ENCODE measurements around the gene FAT1. TPM values are rescaled to one million over a fixed set of nuclear protein-coding genes. Genes with fewer than 3 reads are reported as not detected.

Gene FAT1
- total RNA-seq, 6 experiments from 2014 or later: 32.9 to 173 (median 69.7) TPM

- WGBS (ENCODE audit: insufficient coverage, low coverage, low lambda C conversion rate, missing lambda C conversion rate): 90% methylated on average over 5 of the region's 5 CpGs
- intact Hi-C loops (cut with DNase I): no loop called here
Measured at GRCh38 chr4:186730621-186731020, 7.0 kb upstream of the FAT1 start.

GRCh38 chr4:186729856-186730255 is 6.2 kb upstream of the FAT1 start:
- DNase-seq: no peak
- WGBS (ENCODE audit: insufficient coverage, low coverage, low lambda C conversion rate, missing lambda C conversion rate): 46% methylated on average over 1 of the region's 1 CpG
- H3K4me3 ChIP-seq: no peak overlapping the region
- no peaks in the 10 kb centered on the region for H3K36me3 ChIP-seq
- no peaks in the 10 kb centered on the region for H3K27me3 ChIP-seq
- intact Hi-C loops (cut with DNase I): no loop called here
- peaks cover 0 to 5% (median 0%) of the 10 kb centered on the region in 4 donors for H3K4me1 ChIP-seq
- H3K9me3 ChIP-seq: no peaks in the 10 kb centered on the region
- H3K27ac ChIP-seq: no peak overlapping the region
- no peak for ATAC-seq
- no peak for TF ChIP-seq POLR2A (IDR thresholded peaks at IDR 0.05)
- TF ChIP-seq, protein P1, sequence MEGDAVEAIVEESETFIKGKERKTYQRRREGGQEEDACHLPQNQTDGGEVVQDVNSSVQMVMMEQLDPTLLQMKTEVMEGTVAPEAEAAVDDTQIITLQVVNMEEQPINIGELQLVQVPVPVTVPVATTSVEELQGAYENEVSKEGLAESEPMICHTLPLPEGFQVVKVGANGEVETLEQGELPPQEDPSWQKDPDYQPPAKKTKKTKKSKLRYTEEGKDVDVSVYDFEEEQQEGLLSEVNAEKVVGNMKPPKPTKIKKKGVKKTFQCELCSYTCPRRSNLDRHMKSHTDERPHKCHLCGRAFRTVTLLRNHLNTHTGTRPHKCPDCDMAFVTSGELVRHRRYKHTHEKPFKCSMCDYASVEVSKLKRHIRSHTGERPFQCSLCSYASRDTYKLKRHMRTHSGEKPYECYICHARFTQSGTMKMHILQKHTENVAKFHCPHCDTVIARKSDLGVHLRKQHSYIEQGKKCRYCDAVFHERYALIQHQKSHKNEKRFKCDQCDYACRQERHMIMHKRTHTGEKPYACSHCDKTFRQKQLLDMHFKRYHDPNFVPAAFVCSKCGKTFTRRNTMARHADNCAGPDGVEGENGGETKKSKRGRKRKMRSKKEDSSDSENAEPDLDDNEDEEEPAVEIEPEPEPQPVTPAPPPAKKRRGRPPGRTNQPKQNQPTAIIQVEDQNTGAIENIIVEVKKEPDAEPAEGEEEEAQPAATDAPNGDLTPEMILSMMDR (IDR thresholded peaks at IDR 0.05): no peak

More at GRCh38 chr4:186730621-186731020, 7.0 kb upstream of the FAT1 start:
- Histone ChIP-seq H3K36me3 (no peaks in the 10 kb centered on the region), H3K4me1 (peaks cover 0 to 5% (median 0%) of the 10 kb centered on the region in 4 donors), H3K27me3 (no peaks in the 10 kb centered on the region), H3K9me3 (no peaks in the 10 kb centered on the region), H3K27ac (no peak overlapping the region), H3K4me3 (no peak overlapping the region)
- ATAC-seq (no peak), DNase-seq (no peak)
- TF ChIP-seq, protein P1 (IDR thresholded peaks at IDR 0.05): no peak
- TF ChIP-seq POLR2A (IDR thresholded peaks at IDR 0.05): no peak

GRCh38 chr4:186728631-186729271 is 5.1 kb upstream of the FAT1 start:
- ATAC-seq (peak in 1 of 4 donors; percentile 8), DNase-seq (no peak)
- intact Hi-C loops (cut with DNase I): no loop called here
- TF ChIP-seq, protein P1 (IDR thresholded peaks at IDR 0.05): peak in 1 of 4 donors; percentile 26
- TF ChIP-seq POLR2A (IDR thresholded peaks at IDR 0.05): peak; percentile 63
- Histone ChIP-seq H3K9me3 (no peaks in the 10 kb centered on the region), H3K4me1 (peaks cover 0 to 5% (median 0%) of the 10 kb centered on the region in 4 donors), H3K4me3 (no peak overlapping the region), H3K27ac (peak overlapping the region in 2 of 3 donors; percentile 7 to 13), H3K27me3 (no peaks in the 10 kb centered on the region), H3K36me3 (no peaks in the 10 kb centered on the region)
- 20% methylated on average over 4 of the region's 4 CpGs for WGBS (ENCODE audit: insufficient coverage, low coverage, low lambda C conversion rate, missing lambda C conversion rate)

GRCh38 chr4:186727977-186728519 is 4.4 kb upstream of the FAT1 start:
- WGBS (ENCODE audit: insufficient coverage, low coverage, low lambda C conversion rate, missing lambda C conversion rate): 73% methylated on average over 5 of the region's 6 CpGs
- DNase-seq (no peak), ATAC-seq (no peak)
- H3K27me3 ChIP-seq: no peaks in the 10 kb centered on the region
- no peaks in the 10 kb centered on the region for H3K9me3 ChIP-seq
- H3K36me3 ChIP-seq: no peaks in the 10 kb centered on the region
- no peak overlapping the region for H3K4me3 ChIP-seq
- H3K27ac ChIP-seq: peak overlapping the region in 2 of 3 donors; percentile 7 to 13
- peaks cover 0 to 5% (median 0%) of the 10 kb centered on the region in 4 donors for H3K4me1 ChIP-seq
- TF ChIP-seq, protein P1 (IDR thresholded peaks at IDR 0.05): peak in 1 of 4 donors; percentile 15
- TF ChIP-seq POLR2A (IDR thresholded peaks at IDR 0.05): no peak
- intact Hi-C loops (cut with DNase I): no loop called here

Measured in right lobe of liver (tissue), 6 donors.